ENCODE data around the gene ACTR6. TPM values are rescaled to one million over a fixed set of nuclear protein-coding genes. Genes with fewer than 3 reads are reported as not detected.

ACTR6 gene
- total and polyA plus RNA-seq, 9 of the 15 experiments (the other 6 are each of a cell fraction or from before 2014, with no cell fraction given), result 26.1 to 109 (median 70.9) TPM

GRCh38 chr12:100234591-100235304 lies 34.1 kb downstream of the ACTR6 start:
- no peak overlapping the region for H3K4me2 ChIP-seq (ENCODE audit: insufficient read depth, low read length)
- no peak overlapping the region for H3K9ac ChIP-seq (ENCODE audit: insufficient read depth in 1 of 2, low read depth in 2 of 2, low read length in 2 of 2)
- DNase-seq (ENCODE audit: extremely low read depth in 1 of 4, low spot score in 3 of 4), result peak; percentile 20 to 52 (median 22)
- H3K27ac ChIP-seq (ENCODE audit: extremely low read depth, low read depth, low read length), result no peak overlapping the region
- in situ Hi-C loops (cut with MboI), result no loop called here
- ChIA-PET CTCF (ENCODE audit: low intra/inter-chr PET ratio) (interaction anchor here (0.5 to 2.3 kb wide), 2 partner anchors 266 to 320 kb away, joined by 3 to 32 read pairs; no protein-coding TSS in a partner anchor), POLR2A (interaction anchor here (0.6 to 1.6 kb wide), 3 partner anchors 12 to 291 kb away, joined by 3 to 4 read pairs (median 3); no protein-coding TSS in a partner anchor)
- no peak overlapping the region for H2AFZ ChIP-seq (ENCODE audit: low read depth, low read length)
- H3K4me1 ChIP-seq (replicated peaks in 1 of 2; ENCODE audit: control insufficient read depth in 2 of 2, insufficient read depth in 2 of 2, low read length in 2 of 2), result no peaks in the 10 kb centered on the region
- no peaks in the 10 kb centered on the region for H3K9me1 ChIP-seq (ENCODE audit: control insufficient read depth, insufficient read depth, low read length)
- H3K79me2 ChIP-seq (ENCODE audit: control insufficient read depth, insufficient read depth, low read length), result no peaks in the 10 kb centered on the region
- no peaks in the 10 kb centered on the region for H3K9me3 ChIP-seq (replicated peaks; ENCODE audit: control insufficient read depth, insufficient read depth, low read depth, low read length)
- intact Hi-C loops (cut with micrococcal nuclease), result loop anchor here (1.0 to 5.0 kb wide), 4 partner anchors 110 to 508 kb away; no protein-coding TSS in a partner anchor
- no peaks in the 10 kb centered on the region for H3K36me3 ChIP-seq (ENCODE audit: control insufficient read depth, insufficient read depth, low read length)
- peak; percentile 77 for FAIRE-seq
- BruUV-seq (replicated peaks), result no TSS peak
- no peak overlapping the region for H3K4me3 ChIP-seq
- WGBS (ENCODE audit: insufficient coverage, low coverage, missing lambda C conversion rate), result 39% methylated on average over 7 of the region's 7 CpGs
- peak; percentile 87 for ATAC-seq
- H3K27me3 ChIP-seq (ENCODE audit: control insufficient read depth in 2 of 2, insufficient read depth in 2 of 2, low read length in 2 of 2), result no peaks in the 10 kb centered on the region
- H4K20me1 ChIP-seq (replicated peaks; ENCODE audit: control insufficient read depth, insufficient read depth, low read length), result no peaks in the 10 kb centered on the region
- no peak for TF ChIP-seq MNT (conservative IDR thresholded peaks at IDR 0.05)
- no peak for TF ChIP-seq POLR3A (IDR thresholded peaks at IDR 0.05; ENCODE audit: borderline replicate concordance, extremely low read depth, insufficient read depth, insufficient read length)
- TF ChIP-seq REST (IDR thresholded peaks at IDR 0.05; ENCODE audit: borderline replicate concordance), result peak; percentile 59; the same call in 1 of the 2 replicates
- TF ChIP-seq REST (CRISPR knock-in tag; IDR thresholded peaks at IDR 0.05; ENCODE audit: low read depth), result no peak
- TF ChIP-seq ETV6 (IDR thresholded peaks at IDR 0.05; ENCODE audit: borderline replicate concordance in 1 of 2, low read depth in 2 of 2, low read length in 1 of 2), result no peak
- no peak for TF ChIP-seq ETV6 (CRISPR knock-in tag; IDR thresholded peaks at IDR 0.05; ENCODE audit: borderline replicate concordance)
- TF ChIP-seq FIP1L1 (IDR thresholded peaks at IDR 0.05; ENCODE audit: low read depth, low read length, poor library complexity, severe bottlenecking), result no peak
- TF ChIP-seq RCOR1 (IDR thresholded peaks at IDR 0.05; ENCODE audit: borderline replicate concordance in 1 of 2, low read depth in 2 of 2, low read length in 2 of 2), result no peak
- TF ChIP-seq NFIX (CRISPR knock-in tag; IDR thresholded peaks at IDR 0.05; ENCODE audit: low read depth), result no peak
- TF ChIP-seq BRD9 (IDR thresholded peaks at IDR 0.05; ENCODE audit: low read depth, partially characterized antibody), result no peak
- no peak for TF ChIP-seq XRCC3 (IDR thresholded peaks at IDR 0.05)

All from K562 (cell line).